HG03066 (cell line): Measurements from ENCODE around the gene LRFN3.
"Not testable (repeated sequence)": the region's sequence is repeated elsewhere in the genome, so short reads cannot be mapped to it uniquely, and the experiment has no call there.

Source experiments
- ATAC-seq: cut with Tn5 transposase; IDR thresholded peaks from one replicate; pipeline ENCODE4 v1.9.1; 2021; ENCODE audit warnings: low read depth; ENCODE audit not compliant: unreplicated experiment

LRFN3 gene

DNA sequence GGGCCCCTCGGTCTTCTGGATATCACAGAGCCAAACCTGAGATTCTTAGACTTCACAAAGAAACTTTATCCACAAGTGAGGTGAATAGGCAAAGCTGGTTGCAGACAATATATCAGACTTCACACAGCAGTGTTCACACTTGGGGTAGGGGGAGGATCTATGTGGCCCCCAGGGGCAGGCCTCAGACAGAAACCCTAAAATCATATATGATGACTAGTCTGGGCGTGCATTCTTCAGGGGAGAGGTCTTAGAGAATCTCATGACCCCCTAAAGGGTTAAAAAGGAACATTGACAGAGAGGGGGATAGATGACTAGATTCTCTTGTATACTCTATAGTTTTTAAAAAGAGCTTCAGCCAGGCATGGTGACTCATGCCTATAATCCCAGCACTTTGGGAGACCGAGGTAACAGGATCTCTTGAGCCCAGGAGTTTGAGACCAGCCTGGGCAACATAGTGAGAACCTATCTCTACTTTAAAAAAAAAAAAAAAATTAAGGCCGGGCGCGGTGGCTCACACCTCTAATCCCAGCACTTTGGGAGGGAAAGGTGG lies 30.9 kb upstream of the LRFN3 start:
- no peak for ATAC-seq

DNA sequence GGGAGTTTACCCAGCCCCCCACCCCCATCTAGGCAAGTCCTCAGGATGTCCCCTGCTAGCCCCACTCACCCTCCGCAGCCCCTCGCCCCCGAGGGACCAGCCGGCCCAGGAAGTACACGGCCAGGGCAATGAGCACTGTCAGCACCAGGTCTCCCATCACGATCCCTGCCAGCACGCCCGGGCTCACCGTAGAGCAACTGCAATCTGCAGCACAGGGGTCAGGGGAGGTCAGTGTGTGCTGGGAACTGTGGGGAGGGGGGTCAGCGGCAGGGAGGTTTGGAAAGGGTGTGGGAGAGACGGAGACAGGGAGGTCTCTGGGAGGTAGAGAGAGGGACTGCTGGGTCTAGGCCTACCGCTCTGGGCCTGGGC lies 28.8 kb upstream of the LRFN3 start:
- ATAC-seq, result no peak

DNA sequence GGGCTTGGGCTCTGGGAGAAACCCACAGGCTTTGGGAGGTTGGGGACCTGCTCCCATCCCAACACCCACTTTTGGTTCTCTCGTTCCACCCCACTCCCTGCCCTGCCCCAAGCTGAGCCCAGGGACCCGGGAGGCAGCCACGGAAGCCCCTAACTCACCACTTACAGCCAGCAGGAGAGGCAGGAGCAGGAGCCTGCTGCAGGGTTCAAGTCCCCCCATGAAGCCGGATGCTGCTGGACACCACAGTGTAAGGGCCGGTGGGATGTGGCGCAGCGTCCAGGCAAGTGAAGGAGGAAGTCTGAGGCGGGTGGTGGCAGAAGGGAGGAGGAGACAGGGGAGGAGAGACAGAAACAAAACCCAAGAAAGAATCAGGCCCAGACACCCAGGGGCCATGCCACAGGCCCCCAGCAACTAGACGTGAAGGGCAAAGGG lies 28.1 kb upstream of the LRFN3 start, which contains the start of gene TYROBP:
TSS of gene TYROBP (minus strand) at position 286 of the 432 bp plus-strand sequence. CDS start at position 219, 67 bp downstream.
- ATAC-seq, result no peak

DNA sequence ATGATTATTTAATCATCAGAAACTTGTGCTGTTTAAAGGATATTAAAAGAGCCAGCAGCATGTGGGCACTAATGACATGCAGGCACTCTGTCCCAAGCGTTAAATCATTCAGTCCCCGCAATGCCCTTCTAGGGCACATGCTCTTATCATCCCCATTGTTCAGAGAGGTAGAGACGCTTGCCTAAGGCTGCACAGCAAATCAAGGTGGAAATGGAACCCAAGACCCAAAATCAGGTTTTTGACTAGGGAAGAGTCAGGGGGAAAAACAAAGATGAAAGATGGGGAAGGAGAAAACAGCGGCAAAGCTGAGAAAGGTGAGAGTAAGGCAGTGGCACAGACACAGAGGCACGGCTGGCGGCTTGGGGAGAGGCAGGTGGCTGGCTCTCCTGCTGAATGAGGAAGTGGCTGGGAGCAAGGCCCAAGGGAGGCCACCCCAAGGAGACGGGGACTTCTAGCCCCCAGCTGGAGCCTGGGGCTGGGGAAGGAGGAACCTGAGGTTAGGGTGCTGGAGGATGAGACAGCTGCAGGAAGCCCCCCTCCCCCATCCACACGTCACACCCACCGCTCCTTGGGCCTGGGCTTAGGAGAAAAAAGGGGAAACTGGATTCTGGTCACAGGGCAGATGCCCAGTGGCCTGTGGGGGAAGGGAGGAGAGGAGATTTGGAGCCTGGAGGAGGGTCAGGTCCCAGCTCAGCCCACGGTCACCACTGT lies 27.0 kb upstream of the LRFN3 start:
- ATAC-seq, result no peak

GRCh38 chr19:35909684-35910035 lies 26.5 kb upstream of the LRFN3 start:
- no peak for ATAC-seq

- not testable (repeated sequence) for ATAC-seq
These were observed 25.8 kb upstream of the LRFN3 start for GRCh38 chr19:35910355-35910754.

DNA sequence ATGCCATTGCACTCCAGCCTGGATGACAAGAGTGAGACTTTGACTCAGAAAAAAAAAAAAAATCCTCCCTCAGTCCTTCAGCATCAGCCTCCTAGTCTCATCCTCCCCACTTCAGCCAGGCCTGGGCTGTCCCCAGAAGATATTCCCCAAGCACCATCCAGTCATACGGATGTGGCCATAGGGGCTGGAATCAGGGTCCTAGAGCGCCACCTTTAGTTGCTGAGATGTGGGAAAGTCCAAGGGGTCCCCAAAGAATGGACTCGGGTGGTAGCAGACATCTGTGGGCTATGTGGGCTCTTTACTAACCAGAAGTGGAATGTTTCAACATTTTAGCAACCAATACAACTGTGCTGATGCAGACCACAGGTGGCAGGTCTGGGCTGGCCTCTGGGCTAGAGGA lies 25.0 kb upstream of the LRFN3 start:
- no peak for ATAC-seq

- no peak for ATAC-seq
These were observed 24.4 kb upstream of the LRFN3 start for GRCh38 chr19:35911790-35912189.

DNA sequence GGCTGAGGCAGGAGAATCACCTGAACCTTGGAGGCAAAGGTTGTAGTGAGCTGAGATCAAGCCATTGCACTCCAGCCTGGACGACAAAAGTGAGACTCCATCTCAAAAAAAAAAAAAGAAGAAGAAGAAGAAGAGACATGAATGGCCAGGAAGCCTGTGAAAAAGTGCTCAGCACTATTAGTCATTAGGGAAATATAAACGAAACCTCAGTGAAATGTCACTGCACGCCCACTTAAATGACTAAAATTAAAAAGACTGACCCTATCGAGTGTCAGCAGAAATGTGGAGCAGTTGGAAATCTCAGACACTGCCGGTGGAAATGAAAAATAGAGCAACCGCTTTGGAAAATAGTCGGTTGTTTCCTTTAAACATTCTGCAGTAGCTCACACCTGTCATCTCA lies 22.6 kb upstream of the LRFN3 start:
- no peak for ATAC-seq

DNA sequence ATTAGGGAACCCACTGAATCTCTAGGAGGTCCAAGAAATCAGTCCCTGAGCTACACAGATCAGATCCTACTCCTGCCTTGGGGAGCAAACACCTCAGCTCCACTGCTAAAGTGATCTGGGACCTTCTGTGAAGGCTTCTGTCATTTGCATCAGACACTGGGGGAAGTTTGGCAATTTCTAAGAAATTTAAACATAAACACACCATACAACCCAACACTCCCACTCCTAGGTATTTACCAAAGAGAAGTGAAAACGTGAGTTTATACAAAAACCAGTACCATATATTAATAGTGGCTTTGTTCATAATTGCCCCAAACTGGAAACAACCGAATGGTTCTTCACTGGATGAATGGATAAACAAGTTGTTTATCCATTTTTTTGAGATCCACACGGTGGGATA lies 20.7 kb upstream of the LRFN3 start:
- no peak for ATAC-seq

GRCh38 chr19:35919306-35919705 lies 16.9 kb upstream of the LRFN3 start:
- no peak for ATAC-seq

DNA sequence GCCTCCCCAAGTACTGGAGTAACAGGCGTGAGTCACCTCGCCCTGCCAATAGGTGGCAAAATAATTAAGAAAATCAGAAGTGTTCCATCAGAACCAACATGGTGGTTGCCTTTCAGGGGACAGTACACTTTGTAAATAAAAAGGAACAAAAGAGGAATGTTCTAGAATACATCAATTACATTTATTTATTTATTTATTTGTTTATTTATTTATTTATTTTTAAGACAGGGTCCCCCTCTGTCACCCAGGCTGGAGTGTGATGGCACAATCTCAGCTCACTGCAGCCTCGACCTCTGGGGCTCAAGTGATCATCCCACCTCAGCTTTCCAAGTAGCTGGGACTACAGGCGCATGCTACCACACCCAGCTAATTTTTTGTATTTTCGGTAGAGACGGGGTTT lies 15.2 kb upstream of the LRFN3 start:
- ATAC-seq, result no peak

- ATAC-seq, result no peak
These were observed 10.7 kb upstream of the LRFN3 start for GRCh38 chr19:35925501-35925900.

DNA sequence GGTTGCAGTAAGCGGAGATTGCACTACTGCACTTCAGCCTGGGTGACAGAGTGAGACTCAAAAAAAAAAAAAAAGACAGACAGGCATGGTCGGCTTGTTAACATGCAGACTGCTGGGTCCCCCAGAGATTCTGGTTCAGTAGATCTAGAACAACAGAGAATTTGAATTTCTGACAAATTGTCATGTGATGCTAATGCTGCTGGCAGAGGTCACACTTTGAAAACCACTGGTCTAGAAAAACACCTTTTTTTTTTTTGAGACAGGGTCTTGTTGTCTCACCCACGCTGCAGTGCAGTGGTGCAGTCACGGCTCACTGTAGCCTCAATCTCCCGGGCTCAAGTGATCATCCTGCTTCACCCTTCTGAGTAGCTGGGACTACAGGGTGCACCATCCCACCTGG lies 7.7 kb upstream of the LRFN3 start:
- no peak for ATAC-seq

GRCh38 chr19:35929876-35930275 lies 6.3 kb upstream of the LRFN3 start:
- no peak for ATAC-seq

DNA sequence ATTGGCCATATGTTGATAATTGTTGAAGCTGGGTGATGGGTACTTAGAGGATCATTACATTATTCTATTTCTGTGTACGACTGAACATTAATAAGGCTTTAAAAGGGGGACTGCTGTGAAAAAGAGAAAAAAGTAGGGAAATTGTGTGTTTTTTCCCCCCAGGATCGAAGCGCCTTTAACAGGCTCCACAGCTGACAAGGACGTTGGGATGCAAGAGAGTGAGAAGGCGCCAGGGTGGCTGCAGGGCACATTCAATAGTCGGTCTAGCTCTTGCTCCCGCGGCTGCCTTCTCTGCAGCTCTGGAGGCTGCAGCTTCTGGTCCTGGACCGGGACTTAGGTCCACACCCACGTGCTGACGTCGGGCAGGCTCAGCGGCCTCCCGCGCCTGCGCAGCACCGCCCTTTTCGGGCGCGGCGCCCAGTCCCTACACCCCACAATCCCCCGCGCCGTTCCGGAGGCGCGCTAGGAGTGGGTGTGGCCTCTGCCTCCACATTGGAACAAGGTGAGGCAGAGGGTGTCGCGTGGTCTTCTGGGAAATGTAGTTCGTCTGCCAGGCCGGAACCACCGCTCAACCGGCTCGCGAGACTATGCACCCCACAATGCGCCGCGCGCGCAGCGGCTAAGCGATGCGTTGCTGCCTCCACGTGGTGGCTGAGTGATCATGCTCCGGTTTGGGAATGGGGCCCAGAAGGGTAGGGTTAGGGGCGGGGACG lies 4.9 kb upstream of the LRFN3 start:
- peak; percentile 88 for ATAC-seq

GRCh38 chr19:35931874-35932202 lies 4.3 kb upstream of the LRFN3 start:
- no peak for ATAC-seq

DNA sequence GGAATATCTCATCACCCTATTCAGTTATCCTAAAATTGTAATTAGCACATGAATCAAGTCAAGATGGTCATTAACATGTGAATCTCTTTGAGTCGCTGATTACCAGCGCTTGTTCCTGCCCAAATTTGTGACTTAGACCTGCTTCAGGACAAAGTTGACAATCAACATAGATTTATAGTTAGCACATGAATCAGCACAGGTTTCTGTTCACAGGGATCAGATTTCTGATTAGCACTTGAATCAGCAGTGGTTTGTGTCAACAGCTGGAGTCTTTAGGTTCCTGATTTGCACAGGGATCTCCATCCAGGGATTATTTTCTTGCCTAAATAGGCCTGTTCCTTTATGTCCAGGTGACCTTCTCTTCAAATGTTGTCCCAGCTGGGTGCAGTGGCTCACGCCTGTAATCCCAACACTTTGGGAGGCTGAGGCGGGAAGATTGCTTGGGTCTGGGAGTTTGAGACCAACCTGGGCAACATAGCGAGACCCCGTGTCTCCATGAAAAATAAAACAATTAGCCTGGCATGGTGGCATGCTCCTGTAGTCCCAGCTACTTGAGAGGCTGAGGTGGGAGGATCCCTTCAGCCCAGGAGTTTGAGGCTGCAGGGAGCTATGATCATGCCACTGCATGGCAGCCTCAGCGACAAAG lies 3.8 kb upstream of the LRFN3 start:
- no peak for ATAC-seq

- no peak for ATAC-seq
These were observed 629 bp downstream of the LRFN3 start for GRCh38 chr19:35936738-35937268.

- ATAC-seq, result no peak
These were observed 1.4 kb downstream of the LRFN3 start for GRCh38 chr19:35937345-35938281.
